Stimulated activated naive B cell treated with anti-CD40 and anti-IgM and Interleukin-4, amounts not matched to agents 10 μg/mL and 1 μg/mL and 100 μg/mL, for 72 hours (primary cell): ENCODE data around the gene OR5P2.
A peak's percentile ranks its signal among the peaks of the same experiment; 100 is the strongest.
"Not testable (repeated sequence)": the region's sequence is repeated elsewhere in the genome, so short reads cannot be mapped to it uniquely, and the experiment has no call there.

ENCODE experiments used
- ATAC-seq, 2 donors: fragments of 150-1000 bp; cut with Tn5 transposase; replicated peaks; 2 replicates each; pipeline ENCODE4 v1.10.0; 2021; ENCODE audit warnings: moderate library complexity in 1 of 2
- DNase-seq: peaks from one replicate; pipeline ENCODE4 v3.0.0; 2021
- H3K27ac Mint-ChIP-seq: one replicate; pipeline ENCODE4 v1.8.0; 2022; ENCODE audit warnings: mild to moderate bottlenecking, mixed read lengths
- H3K27me3 Mint-ChIP-seq, 2 donors: one replicate each; pipeline ENCODE4 v1.8.0; 2022; ENCODE audit warnings: mixed read lengths in 2 of 2
- H3K36me3 Mint-ChIP-seq, 2 donors: one replicate each; pipeline ENCODE4 v1.8.0; 2022; ENCODE audit warnings: mixed read lengths in 2 of 2, mild to moderate bottlenecking in 1 of 2
- H3K4me1 Mint-ChIP-seq, 2 donors: one replicate each; pipeline ENCODE4 v1.8.0; 2022; ENCODE audit warnings: mixed read lengths in 2 of 2, mild to moderate bottlenecking in 1 of 2
- H3K4me3 Mint-ChIP-seq, 2 donors: one replicate each; pipeline ENCODE4 v1.8.0; 2022; ENCODE audit warnings: mild to moderate bottlenecking in 2 of 2, mixed read lengths in 2 of 2, moderate library complexity in 1 of 2
- H3K9me3 Mint-ChIP-seq, 2 donors: one replicate each; pipeline ENCODE4 v1.8.0; 2022; ENCODE audit warnings: mixed read lengths in 2 of 2, mild to moderate bottlenecking in 1 of 2

The OR5P2 gene

GRCh38 chr11:7796842-7797241 lies at the start of gene OR5P2:
TSS of gene OR5P2 (minus strand) at chr11:7796942. CDS start at chr11:7796942, 0 bp downstream.
- peaks cover 1 to 5% of the 10 kb centered on the region in 2 donors for H3K9me3 Mint-ChIP-seq
- peaks cover 12 to 13% of the 10 kb centered on the region in 2 donors for H3K27me3 Mint-ChIP-seq
- H3K4me1 Mint-ChIP-seq = no peaks in the 10 kb centered on the region
- no peak for ATAC-seq
- DNase-seq = no peak
- no peak within 1 kb of the TSS for H3K27ac Mint-ChIP-seq
- H3K36me3 Mint-ChIP-seq = no peaks in the 10 kb centered on the region
- no peak within 1 kb of the TSS for H3K4me3 Mint-ChIP-seq

- no peaks in the 10 kb centered on the region for H3K9me3 Mint-ChIP-seq
Measured at GRCh38 chr11:7846003-7846402, 49.3 kb upstream of the OR5P2 start.

GRCh38 chr11:7844986-7845385 lies 48.2 kb upstream of the OR5P2 start:
- Mint-ChIP-seq H3K4me1 (peaks cover 3 to 5% of the 10 kb centered on the region in 2 donors), H3K9me3 (no peaks in the 10 kb centered on the region)

More at GRCh38 chr11:7846003-7846402, 49.3 kb upstream of the OR5P2 start:
- peaks cover 3 to 5% of the 10 kb centered on the region in 2 donors for H3K4me1 Mint-ChIP-seq
- no peak for ATAC-seq
- no peak overlapping the region for H3K4me3 Mint-ChIP-seq
- no peaks in the 10 kb centered on the region for H3K36me3 Mint-ChIP-seq
- H3K27me3 Mint-ChIP-seq = peaks cover 0 to 11% of the 10 kb centered on the region in 2 donors
- no peak overlapping the region for H3K27ac Mint-ChIP-seq
- no peak for DNase-seq

GRCh38 chr11:7844521-7844920 lies 47.8 kb upstream of the OR5P2 start:
- Mint-ChIP-seq H3K27ac (no peak overlapping the region), H3K9me3 (no peaks in the 10 kb centered on the region)
- ATAC-seq = no peak

More at GRCh38 chr11:7844986-7845385, 48.2 kb upstream of the OR5P2 start:
- peak; percentile 46 to 60 for ATAC-seq
- H3K36me3 Mint-ChIP-seq = no peaks in the 10 kb centered on the region
- no peak for DNase-seq
- H3K4me3 Mint-ChIP-seq = no peak overlapping the region
- H3K27ac Mint-ChIP-seq = no peak overlapping the region
- peaks cover 0 to 11% of the 10 kb centered on the region in 2 donors for H3K27me3 Mint-ChIP-seq

GRCh38 chr11:7840578-7840977 lies 43.8 kb upstream of the OR5P2 start:
- H3K27me3 Mint-ChIP-seq = peaks cover 2 to 11% of the 10 kb centered on the region in 2 donors
- H3K9me3 Mint-ChIP-seq = no peaks in the 10 kb centered on the region
- no peaks in the 10 kb centered on the region for H3K36me3 Mint-ChIP-seq
- no peak for DNase-seq
- no peak for ATAC-seq
- peaks cover 3 to 5% of the 10 kb centered on the region in 2 donors for H3K4me1 Mint-ChIP-seq
- H3K4me3 Mint-ChIP-seq = no peak overlapping the region
- no peak overlapping the region for H3K27ac Mint-ChIP-seq

More at GRCh38 chr11:7844521-7844920, 47.8 kb upstream of the OR5P2 start:
- DNase-seq = no peak
- Mint-ChIP-seq H3K4me3 (no peak overlapping the region), H3K36me3 (no peaks in the 10 kb centered on the region), H3K4me1 (peaks cover 3 to 5% of the 10 kb centered on the region in 2 donors), H3K27me3 (peaks cover 0 to 11% of the 10 kb centered on the region in 2 donors)

- Mint-ChIP-seq H3K27me3 (peaks cover 8 to 17% of the 10 kb centered on the region in 2 donors), H3K9me3 (peaks cover 1 to 5% of the 10 kb centered on the region in 2 donors), H3K27ac (no peak overlapping the region), H3K4me3 (no peak overlapping the region), H3K36me3 (no peaks in the 10 kb centered on the region), H3K4me1 (no peaks in the 10 kb centered on the region)
- ATAC-seq (no peak), DNase-seq (no peak)
Measured at GRCh38 chr11:7833527-7833926, 36.8 kb upstream of the OR5P2 start.

GRCh38 chr11:7830740-7831139 lies 34.0 kb upstream of the OR5P2 start, which contains the start of gene OR5P3:
TSS of gene OR5P3 (minus strand) at chr11:7830840.
- Mint-ChIP-seq H3K27me3 (peaks cover 8 to 17% of the 10 kb centered on the region in 2 donors), H3K9me3 (peaks cover 1 to 5% of the 10 kb centered on the region in 2 donors), H3K27ac (no peak within 1 kb of the TSS), H3K4me3 (no peak within 1 kb of the TSS), H3K36me3 (no peaks in the 10 kb centered on the region), H3K4me1 (no peaks in the 10 kb centered on the region)
- DNase-seq (no peak), ATAC-seq (no peak)

GRCh38 chr11:7826324-7826723 lies 29.6 kb upstream of the OR5P2 start:
- H3K27ac Mint-ChIP-seq = no peak overlapping the region

GRCh38 chr11:7820417-7820816 lies 23.7 kb upstream of the OR5P2 start:
- ATAC-seq, H3K27ac Mint-ChIP-seq: not testable (repeated sequence)

More at GRCh38 chr11:7826324-7826723, 29.6 kb upstream of the OR5P2 start:
- H3K36me3 Mint-ChIP-seq = no peaks in the 10 kb centered on the region
- H3K4me3 Mint-ChIP-seq = no peak overlapping the region
- no peaks in the 10 kb centered on the region for H3K4me1 Mint-ChIP-seq
- no peak for DNase-seq
- no peaks in the 10 kb centered on the region for H3K9me3 Mint-ChIP-seq
- H3K27me3 Mint-ChIP-seq = peaks cover 0 to 4% of the 10 kb centered on the region in 2 donors
- ATAC-seq = no peak

GRCh38 chr11:7814897-7815296 lies 18.2 kb upstream of the OR5P2 start:
- not testable (repeated sequence) for H3K27me3 Mint-ChIP-seq, H3K36me3 Mint-ChIP-seq, H3K4me1 Mint-ChIP-seq, ATAC-seq, H3K4me3 Mint-ChIP-seq, DNase-seq, H3K27ac Mint-ChIP-seq
- H3K9me3 Mint-ChIP-seq = peaks cover 21 to 32% of the 10 kb centered on the region in 2 donors

More at GRCh38 chr11:7820417-7820816, 23.7 kb upstream of the OR5P2 start:
- not testable (repeated sequence) for DNase-seq, H3K4me3 Mint-ChIP-seq, H3K27me3 Mint-ChIP-seq, H3K36me3 Mint-ChIP-seq, H3K4me1 Mint-ChIP-seq
- peaks cover 13 to 22% of the 10 kb centered on the region in 2 donors for H3K9me3 Mint-ChIP-seq

GRCh38 chr11:7810301-7810700 lies 13.6 kb upstream of the OR5P2 start:
- not testable (repeated sequence) for DNase-seq, H3K27ac Mint-ChIP-seq, H3K27me3 Mint-ChIP-seq, H3K36me3 Mint-ChIP-seq, H3K4me1 Mint-ChIP-seq, ATAC-seq, H3K4me3 Mint-ChIP-seq
- peaks cover 26 to 28% of the 10 kb centered on the region in 2 donors for H3K9me3 Mint-ChIP-seq

GRCh38 chr11:7793233-7793632 lies 3.5 kb downstream of the OR5P2 start:
- H3K27me3 Mint-ChIP-seq = peaks cover 6 to 13% of the 10 kb centered on the region in 2 donors
- DNase-seq (no peak), ATAC-seq (no peak)
- no peak overlapping the region for H3K27ac Mint-ChIP-seq
- H3K9me3 Mint-ChIP-seq = peaks cover 0 to 10% of the 10 kb centered on the region in 2 donors
- H3K36me3 Mint-ChIP-seq = no peaks in the 10 kb centered on the region
- H3K4me3 Mint-ChIP-seq = no peak overlapping the region
- H3K4me1 Mint-ChIP-seq = no peaks in the 10 kb centered on the region

GRCh38 chr11:7787239-7787638 lies 9.5 kb downstream of the OR5P2 start:
- Mint-ChIP-seq H3K36me3 (no peaks in the 10 kb centered on the region), H3K4me3 (no peak overlapping the region), H3K27me3 (no peaks in the 10 kb centered on the region)

GRCh38 chr11:7775689-7776088 lies 21.1 kb downstream of the OR5P2 start:
- Mint-ChIP-seq H3K4me3 (no peak overlapping the region), H3K27ac (no peak overlapping the region), H3K4me1 (no peaks in the 10 kb centered on the region), H3K36me3 (no peaks in the 10 kb centered on the region), H3K27me3 (peaks cover 0 to 8% of the 10 kb centered on the region in 2 donors), H3K9me3 (peaks cover 0 to under 1% of the 10 kb centered on the region in 2 donors)
- no peak for DNase-seq
- ATAC-seq = no peak

More at GRCh38 chr11:7787239-7787638, 9.5 kb downstream of the OR5P2 start:
- DNase-seq (no peak), ATAC-seq (no peak)
- Mint-ChIP-seq H3K4me1 (no peaks in the 10 kb centered on the region), H3K9me3 (peaks cover 4 to 15% of the 10 kb centered on the region in 2 donors), H3K27ac (no peak overlapping the region)

- not testable (repeated sequence) for H3K4me3 Mint-ChIP-seq, ATAC-seq, H3K9me3 Mint-ChIP-seq, H3K4me1 Mint-ChIP-seq, H3K27ac Mint-ChIP-seq, DNase-seq, H3K36me3 Mint-ChIP-seq
- H3K27me3 Mint-ChIP-seq = peaks cover 0 to 15% of the 10 kb centered on the region in 2 donors
Measured at GRCh38 chr11:7764301-7764700, 32.4 kb downstream of the OR5P2 start.
